Measurements from ENCODE around the gene CDC73.

DNA sequence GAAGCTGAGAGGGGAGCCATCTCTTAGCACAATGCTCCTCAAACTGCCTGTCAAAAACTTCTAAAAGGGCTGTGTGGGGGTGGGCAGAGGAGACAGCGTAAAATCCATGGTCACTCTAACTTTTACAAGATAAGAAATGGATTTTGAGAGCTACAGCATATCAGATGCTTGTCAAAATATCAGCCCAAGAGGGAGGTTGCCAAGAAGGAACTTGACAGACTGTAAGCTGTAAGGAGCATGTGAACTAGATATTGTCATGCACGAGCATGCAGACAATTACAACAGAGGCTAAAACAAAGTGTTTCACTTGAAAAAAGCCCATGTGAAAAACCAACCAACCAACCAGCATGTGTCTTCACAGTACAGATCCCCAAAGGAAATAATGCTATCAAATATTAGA lies 171.9 kb downstream of the CDC73 start:
- TF ChIP-seq, protein P1, sequence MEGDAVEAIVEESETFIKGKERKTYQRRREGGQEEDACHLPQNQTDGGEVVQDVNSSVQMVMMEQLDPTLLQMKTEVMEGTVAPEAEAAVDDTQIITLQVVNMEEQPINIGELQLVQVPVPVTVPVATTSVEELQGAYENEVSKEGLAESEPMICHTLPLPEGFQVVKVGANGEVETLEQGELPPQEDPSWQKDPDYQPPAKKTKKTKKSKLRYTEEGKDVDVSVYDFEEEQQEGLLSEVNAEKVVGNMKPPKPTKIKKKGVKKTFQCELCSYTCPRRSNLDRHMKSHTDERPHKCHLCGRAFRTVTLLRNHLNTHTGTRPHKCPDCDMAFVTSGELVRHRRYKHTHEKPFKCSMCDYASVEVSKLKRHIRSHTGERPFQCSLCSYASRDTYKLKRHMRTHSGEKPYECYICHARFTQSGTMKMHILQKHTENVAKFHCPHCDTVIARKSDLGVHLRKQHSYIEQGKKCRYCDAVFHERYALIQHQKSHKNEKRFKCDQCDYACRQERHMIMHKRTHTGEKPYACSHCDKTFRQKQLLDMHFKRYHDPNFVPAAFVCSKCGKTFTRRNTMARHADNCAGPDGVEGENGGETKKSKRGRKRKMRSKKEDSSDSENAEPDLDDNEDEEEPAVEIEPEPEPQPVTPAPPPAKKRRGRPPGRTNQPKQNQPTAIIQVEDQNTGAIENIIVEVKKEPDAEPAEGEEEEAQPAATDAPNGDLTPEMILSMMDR (conservative IDR thresholded peaks at IDR 0.05 in 1 of 2, IDR thresholded peaks at IDR 0.05 in 1 of 2; ENCODE audit: low read depth in 1 of 2, low read length in 2 of 2), result no peak
- TF ChIP-seq EZH2 (IDR thresholded peaks at IDR 0.05; ENCODE audit: low read length, missing control alignments), result no peak
